GM23338 (cell line): ENCODE results near the gene HDAC10. TPM values are rescaled to one million over a fixed set of nuclear protein-coding genes. Genes with fewer than 3 reads are reported as not detected.

Experiments used
- ATAC-seq: fragments of 200-7000 bp; cut with Tn5 transposase; 3 replicates; pipeline ENCODE4 v1.9.1; 2020
- DNase-seq: peaks from one replicate; pipeline ENCODE4 v3.0.0-alpha.2; 2015; ENCODE audit warnings: low spot score
- H2AFZ ChIP-seq: fragments of 200-600 bp; sonication (generic); 2 replicates; pipeline ENCODE4 v1.8.0; 2016; ENCODE audit warnings: antibody characterized with exemption, mild to moderate bottlenecking, moderate library complexity
- H3F3A ChIP-seq: fragments of 200-600 bp; sonication (generic); replicated peaks from 2 replicates; pipeline ENCODE4 v1.8.0; 2017; ENCODE audit warnings: antibody characterized with exemption, mixed run types, low read depth
- H3K27ac ChIP-seq: fragments of 200-600 bp; sonication (generic); 2 replicates; pipeline ENCODE4 v1.6.1; 2016; ENCODE audit warnings: low read depth
- H3K27me3 ChIP-seq: fragments of 200-600 bp; sonication (generic); 2 replicates; pipeline ENCODE4 v1.8.0; 2016; ENCODE audit warnings: mild to moderate bottlenecking, mixed run types, moderate library complexity; ENCODE audit not compliant: insufficient read depth
- H3K36me3 ChIP-seq: fragments of 200-600 bp; sonication (generic); 2 replicates; pipeline ENCODE4 v1.8.0; 2016; ENCODE audit warnings: mild to moderate bottlenecking; ENCODE audit not compliant: insufficient read depth
- H3K4me1 ChIP-seq: fragments of 200-600 bp; sonication (generic); 2 replicates; pipeline ENCODE4 v1.8.0; 2016; ENCODE audit warnings: mild to moderate bottlenecking, moderate library complexity; ENCODE audit not compliant: insufficient read depth
- H3K4me2 ChIP-seq: fragments of 200-600 bp; sonication (generic); 2 replicates; pipeline ENCODE4 v1.7.1; 2017; ENCODE audit warnings: mixed run types
- H3K4me3 ChIP-seq: fragments of 200-600 bp; sonication (generic); 2 replicates; pipeline ENCODE4 v1.6.1; 2016; ENCODE audit warnings: mixed run types
- H3K79me2 ChIP-seq: fragments of 200-600 bp; sonication (generic); replicated peaks from 2 replicates; pipeline ENCODE4 v1.8.0; 2017; ENCODE audit warnings: mild to moderate bottlenecking; ENCODE audit not compliant: insufficient read depth
- H3K9me2 ChIP-seq: fragments of 200-600 bp; sonication (generic); 2 replicates; pipeline ENCODE4 v1.8.0; 2017; ENCODE audit not compliant: insufficient read depth
- H4K20me1 ChIP-seq: fragments of 200-600 bp; sonication (generic); replicated peaks from 2 replicates; pipeline ENCODE4 v1.8.0; 2017; ENCODE audit warnings: mild to moderate bottlenecking; ENCODE audit not compliant: insufficient read depth
- H3K27ac Mint-ChIP-seq: 2 replicates; pipeline ENCODE4 v1.8.0; 2020; ENCODE audit warnings: inconsistent platforms, mild to moderate bottlenecking, moderate library complexity, mixed read lengths
- H3K27me3 Mint-ChIP-seq: 3 replicates; pipeline ENCODE4 v1.8.0; 2022; ENCODE audit warnings: low read depth, mild to moderate bottlenecking, moderate library complexity, mixed read lengths, inconsistent platforms; ENCODE audit not compliant: insufficient read depth, poor library complexity
- H3K36me3 Mint-ChIP-seq: 3 replicates; pipeline ENCODE4 v1.8.0; 2021; ENCODE audit warnings: low read depth, mild to moderate bottlenecking, inconsistent platforms, moderate library complexity, mixed read lengths
- H3K4me1 Mint-ChIP-seq: 3 replicates; pipeline ENCODE4 v1.8.0; 2020; ENCODE audit warnings: mild to moderate bottlenecking, inconsistent platforms, mixed read lengths
- H3K4me3 Mint-ChIP-seq: 3 replicates; pipeline ENCODE4 v1.8.0; 2021; ENCODE audit warnings: moderate library complexity, mild to moderate bottlenecking, inconsistent platforms, mixed read lengths
- H3K9me3 Mint-ChIP-seq: 3 replicates; pipeline ENCODE4 v1.8.0; 2020; ENCODE audit warnings: moderate library complexity, mild to moderate bottlenecking, inconsistent platforms, mixed read lengths
- CREB1 ChIP-seq: fragments of 250-450 bp; sonication (Bioruptor Pico); IDR thresholded peaks from 2 replicates; pipeline ENCODE4 v1.5.0; 2020; ENCODE audit warnings: low read depth, mild to moderate bottlenecking, moderate library complexity
- CTCF ChIP-seq, 2 experiments: fragments of 200-600 bp in 1 of 2; sonication (generic) in 1 of 2; conservative IDR thresholded peaks; 2 replicates each; pipeline versions ENCODE4 v1.5.1 to v1.6.1; 2016 to 2017; ENCODE audit warnings: antibody characterized with exemption in 2 of 2, low read depth in 2 of 2, mild to moderate bottlenecking in 2 of 2, moderate library complexity in 1 of 2
- ETS1 ChIP-seq: IDR thresholded peaks from 2 replicates; pipeline ENCODE4 v1.6.1; 2016; ENCODE audit warnings: antibody characterized with exemption
- JUNB ChIP-seq: IDR thresholded peaks from one replicate; pipeline ENCODE4 v1.6.1; 2016; ENCODE audit warnings: antibody characterized with exemption; ENCODE audit not compliant: unreplicated experiment
- POLR2AphosphoS5 ChIP-seq: IDR thresholded peaks from 2 replicates; pipeline ENCODE4 v1.6.1; 2016; ENCODE audit warnings: antibody characterized with exemption, low read depth
- ZNF114 ChIP-seq: fragments of 250-450 bp; sonication (Bioruptor Pico); IDR thresholded peaks from 2 replicates; pipeline ENCODE4 v1.5.0; 2020; ENCODE audit warnings: mild to moderate bottlenecking, moderate library complexity
- ZNF331 ChIP-seq: fragments of 250-450 bp; sonication (Bioruptor Pico); IDR thresholded peaks from 2 replicates; pipeline ENCODE4 v1.5.0; 2020; ENCODE audit warnings: low read depth, mild to moderate bottlenecking, moderate library complexity
- polyA plus RNA-seq: library from polyadenylated mRNA; unstranded; fragments of >200 nt; fragmentation: Nextera tagmentation; extraction: Ambion mirVana; gene quantifications from 2 replicates; pipeline ENCODE4 v1.2.1, GENCODE V29; 2016
- total RNA-seq: library from RNA; depleted of rRNA; stranded (reverse); fragments of >200 nt; shearing (Covaris generic); gene quantifications from 2 replicates; pipeline ENCODE4 v1.2.3, GENCODE V29; 2014

HDAC10 gene
- total and polyA plus RNA-seq, 2 experiments from 2014 or later, result 4.1 to 41.9 TPM

- peaks cover 56% of the 10 kb centered on the region for H3K36me3 Mint-ChIP-seq
- no peaks in the 10 kb centered on the region for H4K20me1 ChIP-seq
- no peak for TF ChIP-seq ZNF331
- no peak for TF ChIP-seq ETS1
- TF ChIP-seq ZNF114, result no peak
- no peak for TF ChIP-seq CREB1 (CRISPR knock-in tag)
- H3K27ac Mint-ChIP-seq, result no peak overlapping the region
- no peak overlapping the region for H3K4me3 ChIP-seq
- H3K27me3 Mint-ChIP-seq, result peaks cover 12% of the 10 kb centered on the region
- no peaks in the 10 kb centered on the region for H3K4me1 ChIP-seq
- H3K4me2 ChIP-seq, result no peak overlapping the region
- no peak overlapping the region for H2AFZ ChIP-seq
- H3K9me3 Mint-ChIP-seq, result peaks cover 8% of the 10 kb centered on the region; the same call in 2 of the 3 replicates
- no peaks in the 10 kb centered on the region for H3K79me2 ChIP-seq
- H3K4me1 Mint-ChIP-seq, result no peaks in the 10 kb centered on the region
- DNase-seq, result no peak
- H3K36me3 ChIP-seq, result 0 out of 2 replicates have a peak, but pooled peaks cover 7% of the 10 kb centered on the region
- no peaks in the 10 kb centered on the region for H3K9me2 ChIP-seq
- no peaks in the 10 kb centered on the region for H3K27me3 ChIP-seq
- no peak for ATAC-seq
- no peaks in the 10 kb centered on the region for H3F3A ChIP-seq
- H3K27ac ChIP-seq, result no peak overlapping the region
- H3K4me3 Mint-ChIP-seq, result no peak overlapping the region
These were observed 30.3 kb upstream of the HDAC10 start for GRCh38 chr22:50281384-50281760.

GRCh38 chr22:50280708-50281383 lies 29.8 kb upstream of the HDAC10 start:
- Mint-ChIP-seq H3K36me3 (peaks cover 59% of the 10 kb centered on the region), H3K4me1 (no peaks in the 10 kb centered on the region), H3K9me3 (peaks cover 13% of the 10 kb centered on the region), H3K27ac (no peak overlapping the region), H3K27me3 (peaks cover 10% of the 10 kb centered on the region), H3K4me3 (no peak overlapping the region)
- no peaks in the 10 kb centered on the region for H3F3A ChIP-seq
- H3K27me3 ChIP-seq, result no peaks in the 10 kb centered on the region
- TF ChIP-seq POLR2AphosphoS5 (no peak), JUNB (no peak), CTCF (conservative IDR thresholded peaks at IDR 0.05; ENCODE audit: low read depth in 2 of 2) (no peak), ZNF331 (no peak)
- no peak overlapping the region for H3K4me3 ChIP-seq
- no peak overlapping the region for H3K4me2 ChIP-seq
- H3K36me3 ChIP-seq, result 0 out of 2 replicates have a peak, but pooled peaks cover 8% of the 10 kb centered on the region
- H2AFZ ChIP-seq, result no peak overlapping the region
- no peak for DNase-seq
- no peak for ATAC-seq
- no peaks in the 10 kb centered on the region for H4K20me1 ChIP-seq
- H3K27ac ChIP-seq, result no peak overlapping the region
- H3K79me2 ChIP-seq, result no peaks in the 10 kb centered on the region
- H3K4me1 ChIP-seq, result no peaks in the 10 kb centered on the region
- no peaks in the 10 kb centered on the region for H3K9me2 ChIP-seq
